Stimulated activated CD8-positive, alpha-beta memory T cell treated with anti-CD3 and anti-CD28 coated beads, Interleukin-4, amount 100 ng/mL, for 48 hours (primary cell): ENCODE data around the gene ZNF70.

ENCODE experiments used
- DNase-seq: peaks from one replicate; pipeline ENCODE4 v3.0.0-alpha.2; 2020

The ZNF70 gene

DNA sequence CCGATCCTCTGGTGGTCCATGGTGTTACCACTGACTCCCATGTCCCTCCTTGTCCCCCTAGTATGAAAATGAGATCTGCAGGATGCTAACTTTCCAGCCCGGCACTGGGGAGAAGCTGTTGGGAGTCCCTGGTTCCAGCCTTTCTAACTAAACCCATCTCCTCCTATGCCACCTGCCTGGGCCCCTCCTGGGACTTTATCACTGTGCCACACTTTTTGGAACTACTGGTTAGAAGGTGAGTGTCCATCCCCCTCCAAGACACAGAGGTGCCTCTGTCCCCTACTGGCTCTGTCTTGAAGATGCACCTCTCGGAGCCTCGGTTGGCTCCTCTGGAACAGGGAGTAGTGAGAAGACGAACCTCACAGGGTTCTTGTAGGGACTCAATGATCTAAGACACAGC, 60.2 kb downstream of the ZNF70 start, which contains the start of gene RGL4:
TSS of gene RGL4 (plus strand) at position 301 of the 400 bp plus-strand sequence. CDS start 1,018 bp downstream, outside the sequence.
- no peak for DNase-seq

DNA sequence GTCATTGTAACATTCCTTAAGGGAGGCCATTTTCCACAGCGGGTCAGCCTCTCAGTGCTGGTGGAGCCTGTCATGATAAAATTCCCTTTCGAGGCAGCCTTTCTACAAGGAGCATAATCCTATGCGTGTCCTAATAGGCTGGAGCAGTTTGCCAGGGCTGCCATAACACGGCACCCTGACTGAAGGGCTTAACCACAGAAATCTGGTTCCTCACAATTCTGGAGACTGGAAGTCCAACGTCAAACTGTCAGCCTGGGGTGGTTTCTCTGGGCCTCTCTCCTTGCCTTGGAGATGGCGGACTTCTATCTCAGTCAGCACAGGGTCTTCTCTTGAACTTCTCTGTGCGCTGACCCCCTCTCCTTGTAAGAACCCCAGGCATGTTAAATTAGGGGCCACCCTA, 61.5 kb downstream of the ZNF70 start:
- DNase-seq, result no peak
